GM23338 (cell line): ENCODE measurements around the gene UPK1A. TPM values are rescaled to one million over a fixed set of nuclear protein-coding genes. Genes with fewer than 3 reads are reported as not detected.
"Not testable (repeated sequence)": the region's sequence is repeated elsewhere in the genome, so short reads cannot be mapped to it uniquely, and the experiment has no call there.

Experiments used
- ATAC-seq: fragments of 200-7000 bp; cut with Tn5 transposase; 3 replicates; pipeline ENCODE4 v1.9.1; 2020
- DNase-seq: peaks from one replicate; pipeline ENCODE4 v3.0.0-alpha.2; 2015; ENCODE audit warnings: low spot score
- H2AFZ ChIP-seq: fragments of 200-600 bp; sonication (generic); 2 replicates; pipeline ENCODE4 v1.8.0; 2016; ENCODE audit warnings: antibody characterized with exemption, mild to moderate bottlenecking, moderate library complexity
- H3F3A ChIP-seq: fragments of 200-600 bp; sonication (generic); replicated peaks from 2 replicates; pipeline ENCODE4 v1.8.0; 2017; ENCODE audit warnings: antibody characterized with exemption, mixed run types, low read depth
- H3K27ac ChIP-seq: fragments of 200-600 bp; sonication (generic); 2 replicates; pipeline ENCODE4 v1.6.1; 2016; ENCODE audit warnings: low read depth
- H3K27me3 ChIP-seq: fragments of 200-600 bp; sonication (generic); 2 replicates; pipeline ENCODE4 v1.8.0; 2016; ENCODE audit warnings: mild to moderate bottlenecking, mixed run types, moderate library complexity; ENCODE audit not compliant: insufficient read depth
- H3K36me3 ChIP-seq: fragments of 200-600 bp; sonication (generic); 2 replicates; pipeline ENCODE4 v1.8.0; 2016; ENCODE audit warnings: mild to moderate bottlenecking; ENCODE audit not compliant: insufficient read depth
- H3K4me1 ChIP-seq: fragments of 200-600 bp; sonication (generic); 2 replicates; pipeline ENCODE4 v1.8.0; 2016; ENCODE audit warnings: mild to moderate bottlenecking, moderate library complexity; ENCODE audit not compliant: insufficient read depth
- H3K4me2 ChIP-seq: fragments of 200-600 bp; sonication (generic); 2 replicates; pipeline ENCODE4 v1.7.1; 2017; ENCODE audit warnings: mixed run types
- H3K4me3 ChIP-seq: fragments of 200-600 bp; sonication (generic); 2 replicates; pipeline ENCODE4 v1.6.1; 2016; ENCODE audit warnings: mixed run types
- H3K79me2 ChIP-seq: fragments of 200-600 bp; sonication (generic); replicated peaks from 2 replicates; pipeline ENCODE4 v1.8.0; 2017; ENCODE audit warnings: mild to moderate bottlenecking; ENCODE audit not compliant: insufficient read depth
- H3K9me2 ChIP-seq: fragments of 200-600 bp; sonication (generic); 2 replicates; pipeline ENCODE4 v1.8.0; 2017; ENCODE audit not compliant: insufficient read depth
- H4K20me1 ChIP-seq: fragments of 200-600 bp; sonication (generic); replicated peaks from 2 replicates; pipeline ENCODE4 v1.8.0; 2017; ENCODE audit warnings: mild to moderate bottlenecking; ENCODE audit not compliant: insufficient read depth
- H3K27ac Mint-ChIP-seq: 2 replicates; pipeline ENCODE4 v1.8.0; 2020; ENCODE audit warnings: inconsistent platforms, mild to moderate bottlenecking, moderate library complexity, mixed read lengths
- H3K27me3 Mint-ChIP-seq: 3 replicates; pipeline ENCODE4 v1.8.0; 2022; ENCODE audit warnings: low read depth, mild to moderate bottlenecking, moderate library complexity, mixed read lengths, inconsistent platforms; ENCODE audit not compliant: insufficient read depth, poor library complexity
- H3K36me3 Mint-ChIP-seq: 3 replicates; pipeline ENCODE4 v1.8.0; 2021; ENCODE audit warnings: low read depth, mild to moderate bottlenecking, inconsistent platforms, moderate library complexity, mixed read lengths
- H3K4me1 Mint-ChIP-seq: 3 replicates; pipeline ENCODE4 v1.8.0; 2020; ENCODE audit warnings: mild to moderate bottlenecking, inconsistent platforms, mixed read lengths
- H3K4me3 Mint-ChIP-seq: 3 replicates; pipeline ENCODE4 v1.8.0; 2021; ENCODE audit warnings: moderate library complexity, mild to moderate bottlenecking, inconsistent platforms, mixed read lengths
- H3K9me3 Mint-ChIP-seq: 3 replicates; pipeline ENCODE4 v1.8.0; 2020; ENCODE audit warnings: moderate library complexity, mild to moderate bottlenecking, inconsistent platforms, mixed read lengths
- CREB1 ChIP-seq: fragments of 250-450 bp; sonication (Bioruptor Pico); IDR thresholded peaks from 2 replicates; pipeline ENCODE4 v1.5.0; 2020; ENCODE audit warnings: low read depth, mild to moderate bottlenecking, moderate library complexity
- EZH2 ChIP-seq: fragments of 200-600 bp; sonication (generic); IDR thresholded peaks from one replicate; pipeline ENCODE4 v1.8.0; 2017; ENCODE audit warnings: antibody characterized with exemption, mild to moderate bottlenecking, low read depth; ENCODE audit not compliant: unreplicated experiment
- JUNB ChIP-seq: IDR thresholded peaks from one replicate; pipeline ENCODE4 v1.6.1; 2016; ENCODE audit warnings: antibody characterized with exemption; ENCODE audit not compliant: unreplicated experiment
- NANOG ChIP-seq: IDR thresholded peaks from 2 replicates; pipeline ENCODE4 v1.6.1; 2016; ENCODE audit warnings: antibody characterized with exemption, borderline replicate concordance
- POLR2AphosphoS5 ChIP-seq: IDR thresholded peaks from 2 replicates; pipeline ENCODE4 v1.6.1; 2016; ENCODE audit warnings: antibody characterized with exemption, low read depth
- polyA plus RNA-seq: library from polyadenylated mRNA; unstranded; fragments of >200 nt; fragmentation: Nextera tagmentation; extraction: Ambion mirVana; gene quantifications from 2 replicates; pipeline ENCODE4 v1.2.1, GENCODE V29; 2016
- total RNA-seq: library from RNA; depleted of rRNA; stranded (reverse); fragments of >200 nt; shearing (Covaris generic); gene quantifications from 2 replicates; pipeline ENCODE4 v1.2.3, GENCODE V29; 2014
- TF ChIP-seq, protein P1 (sequence below), 2 experiments: fragments of 200-600 bp in 1 of 2; sonication (generic) in 1 of 2; conservative IDR thresholded peaks; 2 replicates each; pipeline versions ENCODE4 v1.5.1 to v1.6.1; 2016 to 2017; ENCODE audit warnings: antibody characterized with exemption in 2 of 2, low read depth in 2 of 2, mild to moderate bottlenecking in 2 of 2, moderate library complexity in 1 of 2

The UPK1A gene
- total and polyA plus RNA-seq, 2 experiments from 2014 or later, result 0.42 to 1.5 TPM

DNA sequence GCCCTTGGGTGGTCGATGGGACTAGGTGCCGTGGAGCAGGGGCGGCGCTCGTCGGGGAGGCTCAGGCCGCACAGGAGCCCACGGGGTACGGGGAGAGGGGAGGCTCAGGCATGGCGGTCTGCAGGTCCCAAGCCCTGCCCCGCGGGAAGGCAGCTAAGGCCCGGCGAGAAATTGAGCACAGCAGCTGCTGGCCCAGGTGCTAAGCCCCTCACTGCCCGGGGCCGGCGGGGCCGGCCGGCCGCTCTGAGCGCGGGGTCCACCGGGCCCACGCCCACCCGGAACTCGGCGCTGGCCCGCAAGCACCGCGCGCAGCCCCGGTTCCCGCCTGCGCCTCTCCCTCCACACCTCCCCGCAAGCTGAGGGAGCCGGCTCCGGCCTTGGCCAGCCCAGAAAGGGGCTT is 24.8 kb downstream of the UPK1A start:
- 0 out of 2 replicates have a peak overlapping the region, but pooled peaks have one; percentile 47 for H2AFZ ChIP-seq
- H3K27me3 ChIP-seq, H3K9me2 ChIP-seq, H3K4me1 ChIP-seq, H3K9me3 Mint-ChIP-seq, H3K79me2 ChIP-seq, H3K4me1 Mint-ChIP-seq, H3K27ac ChIP-seq, H3F3A ChIP-seq, H3K4me2 ChIP-seq, ATAC-seq, H4K20me1 ChIP-seq, DNase-seq, H3K27ac Mint-ChIP-seq, H3K4me3 ChIP-seq, H3K36me3 Mint-ChIP-seq, H3K27me3 Mint-ChIP-seq, H3K36me3 ChIP-seq, H3K4me3 Mint-ChIP-seq: not testable (repeated sequence)

DNA sequence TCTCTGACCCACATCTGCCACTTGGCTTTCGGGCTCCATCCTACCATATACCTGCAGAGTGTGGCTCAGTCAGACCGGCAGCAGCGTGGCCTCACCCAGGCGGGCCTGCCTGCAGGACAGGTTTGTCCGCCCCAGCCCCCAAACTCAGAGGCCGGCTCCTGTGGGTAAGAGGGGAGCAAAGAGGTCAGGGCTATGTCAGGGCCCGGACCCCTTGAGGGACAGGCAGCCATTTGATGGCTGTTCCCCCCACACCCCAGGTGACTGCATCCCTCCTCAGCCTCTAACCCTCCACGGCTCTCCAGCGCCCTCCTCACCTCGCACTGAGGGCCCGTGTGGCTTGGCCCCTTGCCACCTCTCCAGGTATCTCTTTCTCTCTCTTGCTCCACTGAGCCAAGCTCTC is 25.7 kb downstream of the UPK1A start:
- Histone ChIP-seq H3K9me2 (no peaks in the 10 kb centered on the region), H3K27ac (no peak overlapping the region), H3F3A (0 out of 2 replicates have a peak, but pooled peaks cover 2% of the 10 kb centered on the region), H3K4me3 (no peak overlapping the region), H4K20me1 (no peaks in the 10 kb centered on the region), H2AFZ (no peak overlapping the region), H3K4me1 (no peaks in the 10 kb centered on the region; the same call in 1 of the 2 replicates), H3K79me2 (no peaks in the 10 kb centered on the region), H3K27me3 (no peaks in the 10 kb centered on the region), H3K4me2 (no peak overlapping the region), H3K36me3 (no peaks in the 10 kb centered on the region)
- no peak for TF ChIP-seq NANOG
- TF ChIP-seq, protein P1, sequence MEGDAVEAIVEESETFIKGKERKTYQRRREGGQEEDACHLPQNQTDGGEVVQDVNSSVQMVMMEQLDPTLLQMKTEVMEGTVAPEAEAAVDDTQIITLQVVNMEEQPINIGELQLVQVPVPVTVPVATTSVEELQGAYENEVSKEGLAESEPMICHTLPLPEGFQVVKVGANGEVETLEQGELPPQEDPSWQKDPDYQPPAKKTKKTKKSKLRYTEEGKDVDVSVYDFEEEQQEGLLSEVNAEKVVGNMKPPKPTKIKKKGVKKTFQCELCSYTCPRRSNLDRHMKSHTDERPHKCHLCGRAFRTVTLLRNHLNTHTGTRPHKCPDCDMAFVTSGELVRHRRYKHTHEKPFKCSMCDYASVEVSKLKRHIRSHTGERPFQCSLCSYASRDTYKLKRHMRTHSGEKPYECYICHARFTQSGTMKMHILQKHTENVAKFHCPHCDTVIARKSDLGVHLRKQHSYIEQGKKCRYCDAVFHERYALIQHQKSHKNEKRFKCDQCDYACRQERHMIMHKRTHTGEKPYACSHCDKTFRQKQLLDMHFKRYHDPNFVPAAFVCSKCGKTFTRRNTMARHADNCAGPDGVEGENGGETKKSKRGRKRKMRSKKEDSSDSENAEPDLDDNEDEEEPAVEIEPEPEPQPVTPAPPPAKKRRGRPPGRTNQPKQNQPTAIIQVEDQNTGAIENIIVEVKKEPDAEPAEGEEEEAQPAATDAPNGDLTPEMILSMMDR (conservative IDR thresholded peaks at IDR 0.05; ENCODE audit: low read depth in 2 of 2), result peak in 1 of 2 experiments; percentile 47; a peak in 2 of 4 replicates
- ATAC-seq (no peak), DNase-seq (no peak)
- no peaks in the 10 kb centered on the region for H3K36me3 Mint-ChIP-seq
- no peak overlapping the region for H3K27ac Mint-ChIP-seq
- H3K9me3 Mint-ChIP-seq, result peaks cover 3% of the 10 kb centered on the region; the same call in 1 of the 3 replicates
- no peaks in the 10 kb centered on the region for H3K27me3 Mint-ChIP-seq
- peaks cover 5% of the 10 kb centered on the region; the same call in 2 of the 3 replicates for H3K4me1 Mint-ChIP-seq
- H3K4me3 Mint-ChIP-seq, result no peak overlapping the region

DNA sequence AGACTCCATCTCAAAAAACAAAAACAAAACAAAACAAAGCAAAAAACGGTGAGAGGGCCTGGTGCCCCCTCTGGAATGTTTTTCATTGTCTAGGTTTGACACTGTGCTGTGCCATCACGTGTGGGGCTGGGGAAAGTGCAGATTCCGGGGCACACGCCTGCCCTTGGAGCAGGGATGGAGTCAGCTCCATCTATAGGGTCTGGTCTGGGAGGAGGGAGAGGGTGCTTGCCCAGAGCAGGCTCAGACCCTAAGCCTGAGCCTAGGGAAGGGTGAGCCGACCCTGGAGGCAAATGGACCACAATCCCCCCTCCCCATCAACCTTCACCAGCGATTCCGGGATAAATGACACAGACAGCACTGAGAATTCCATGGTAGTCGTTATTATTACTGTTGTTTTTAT is 27.1 kb downstream of the UPK1A start:
- Mint-ChIP-seq H3K9me3 (peaks cover 3% of the 10 kb centered on the region; the same call in 1 of the 3 replicates), H3K4me1 (peaks cover 5% of the 10 kb centered on the region; the same call in 2 of the 3 replicates), H3K36me3 (no peaks in the 10 kb centered on the region), H3K4me3 (no peak overlapping the region), H3K27ac (no peak overlapping the region), H3K27me3 (no peaks in the 10 kb centered on the region)
- ATAC-seq, result peak; percentile 74
- H3K4me1 ChIP-seq, result no peaks in the 10 kb centered on the region; the same call in 1 of the 2 replicates
- no peaks in the 10 kb centered on the region for H3K79me2 ChIP-seq
- H3F3A ChIP-seq, result 0 out of 2 replicates have a peak, but pooled peaks cover 2% of the 10 kb centered on the region
- TF ChIP-seq CREB1 (no peak), EZH2 (no peak), POLR2AphosphoS5 (no peak), JUNB (no peak)
- no peak overlapping the region for H3K27ac ChIP-seq
- no peaks in the 10 kb centered on the region for H4K20me1 ChIP-seq
- no peaks in the 10 kb centered on the region for H3K9me2 ChIP-seq
- H3K27me3 ChIP-seq, result no peaks in the 10 kb centered on the region
- no peak overlapping the region for H3K4me3 ChIP-seq
- 0 out of 2 replicates have a peak overlapping the region, but pooled peaks have one; percentile 48 for H3K4me2 ChIP-seq
- H3K36me3 ChIP-seq, result no peaks in the 10 kb centered on the region
- DNase-seq, result no peak
- H2AFZ ChIP-seq, result peak overlapping the region; percentile 9; the same call in 1 of the 2 replicates
